Esophagus muscularis mucosa (tissue), 4 donors: ENCODE data around the gene HOPX.

Experiments
- CTCF ChIP-seq, 3 experiments: fragments of 200-600 bp in 2 of 3; fragments of 450-650 bp in 1 of 3; sonication (generic) in 2 of 3; IDR thresholded peaks; one replicate each; pipeline ENCODE4 v1.5.1; 2017 to 2019; ENCODE audit warnings: antibody characterized with exemption in 3 of 3, mild to moderate bottlenecking in 2 of 3, moderate library complexity in 1 of 3
- EP300 ChIP-seq: sonication (generic); formaldehyde crosslinking; IDR thresholded peaks from one replicate; pipeline ENCODE4 v1.6.1; 2017; ENCODE audit warnings: antibody characterized with exemption
- POLR2A ChIP-seq: fragments of 450-650 bp; IDR thresholded peaks from one replicate; pipeline ENCODE4 v1.6.1; 2017; ENCODE audit warnings: antibody characterized with exemption, moderate library complexity, mild to moderate bottlenecking, low read depth

GRCh38 chr4:56641494-56642051, 39.5 kb downstream of the HOPX start:
- no peak for TF ChIP-seq CTCF (IDR thresholded peaks at IDR 0.05)
- TF ChIP-seq EP300, result no peak
- no peak for TF ChIP-seq POLR2A
